HCT116 (cell line): Measurements from ENCODE around the gene LRFN2. TPM values are rescaled to one million over a fixed set of nuclear protein-coding genes. Genes with fewer than 3 reads are reported as not detected.

ENCODE experiments used
- ATAC-seq: fragments of 200-7000 bp; cut with Tn5 transposase; 2 replicates; pipeline ENCODE4 v1.9.1; 2020; ENCODE audit warnings: mild to moderate bottlenecking, moderate library complexity
- BruUV-seq: library from RNA; stranded (reverse); fragments of 400-500 nt; replicated peaks from 2 replicates; lab custom pipeline; 2021; lab: Mats Ljungman, UMichigan
- CTCF ChIA-PET: fragments of 300-600 bp; sonication (Branson Sonifier 250); formaldehyde crosslinking; loops from one replicate; lab custom pipeline; 2021; ENCODE audit warnings: antibody characterized with exemption; lab: Charles Lee
- POLR2A ChIA-PET: fragments of 300-600, 350-600 bp; sonication (Branson Sonifier 250); formaldehyde crosslinking; loops from one replicate; lab custom pipeline; 2021; ENCODE audit warnings: antibody characterized with exemption; lab: Charles Lee
- RAD21 ChIA-PET, 2 experiments: fragments of 300-600 bp; sonication (Branson Sonifier 250); formaldehyde crosslinking; loops; one replicate each; lab custom pipeline; 2023; ENCODE audit warnings: low total read pairs in 2 of 2; ENCODE audit not compliant: uncharacterized antibody in 2 of 2, unreplicated experiment in 2 of 2, low non-redundant PET in 1 of 2; lab: Charles Lee
- DNase-seq: peaks from one replicate; pipeline ENCODE4 v3.0.0-alpha.2; 2010; ENCODE audit warnings: low read depth, low spot score
- H2AFZ ChIP-seq: fragments of 200-600 bp; shearing (Covaris generic), sonication (generic); 2 replicates; pipeline ENCODE4 v1.6.1; 2017; ENCODE audit warnings: low read depth, mixed run types, mixed read lengths, antibody characterized with exemption, low read length; ENCODE audit not compliant: poor library complexity, severe bottlenecking
- H3K27ac ChIP-seq: 2 replicates; pipeline ENCODE4 v1.5.1; 2012; ENCODE audit warnings: low read depth, low read length
- H3K27me3 ChIP-seq: fragments of 200-600 bp; sonication (generic); 2 replicates; pipeline ENCODE4 v1.6.1; 2016; ENCODE audit warnings: mixed run types, low read length, mixed read lengths; ENCODE audit not compliant: insufficient read depth
- H3K36me3 ChIP-seq, 2 experiments: fragments of 200-500 bp in 1 of 2; fragments of 200-600 bp in 1 of 2; sonication (Bioruptor generic) in 1 of 2; sonication (generic) in 1 of 2; 2 replicates each; pipeline versions ENCODE4 v1.5.1 to v1.6.1; 2014 to 2016; ENCODE audit warnings: low read length in 2 of 2, inconsistent platforms in 1 of 2, mixed read lengths in 1 of 2, mixed run types in 1 of 2; ENCODE audit not compliant: insufficient read depth in 2 of 2, control insufficient read depth in 1 of 2
- H3K4me1 ChIP-seq, 2 experiments: fragments of 200-600 bp in 1 of 2; sonication (generic) in 1 of 2; 2 replicates each; pipeline versions ENCODE4 v1.5.1 to v1.6.1; 2012 to 2017; ENCODE audit warnings: low read length in 2 of 2, inconsistent platforms in 1 of 2, mild to moderate bottlenecking in 1 of 2, mixed read lengths in 1 of 2, mixed run types in 1 of 2, moderate library complexity in 1 of 2; ENCODE audit not compliant: insufficient read depth in 2 of 2, control insufficient read depth in 1 of 2
- H3K4me2 ChIP-seq: fragments of 200-600 bp; sonication (generic); 2 replicates; pipeline ENCODE4 v1.6.1; 2017; ENCODE audit warnings: mixed run types, low read length, mixed read lengths
- H3K4me3 ChIP-seq, 2 experiments: fragments of 200-600 bp in 1 of 2; sonication (generic) in 1 of 2; replicated peaks in 1 of 2; 2 replicates each; pipeline ENCODE4 v1.5.1; 2011 to 2016; ENCODE audit warnings: low read length in 2 of 2, control low read depth in 1 of 2, low read depth in 1 of 2, mild to moderate bottlenecking in 1 of 2, mixed read lengths in 1 of 2, mixed run types in 1 of 2
- H3K79me2 ChIP-seq: fragments of 200-600 bp; sonication (generic); 2 replicates; pipeline ENCODE4 v1.6.1; 2017; ENCODE audit warnings: mild to moderate bottlenecking, mixed run types, low read length, moderate library complexity, mixed read lengths; ENCODE audit not compliant: insufficient read depth
- H3K9ac ChIP-seq: fragments of 200-600 bp; sonication (generic); 2 replicates; pipeline ENCODE4 v1.6.1; 2016; ENCODE audit warnings: low read length, mixed read lengths
- H3K9me2 ChIP-seq: fragments of 200-600 bp; sonication (generic), shearing (Covaris generic); 2 replicates; pipeline ENCODE4 v1.6.1; 2017; ENCODE audit warnings: mixed run types, mild to moderate bottlenecking, moderate library complexity; ENCODE audit not compliant: insufficient read depth
- H3K9me3 ChIP-seq, 2 experiments: fragments of 200-500 bp in 1 of 2; fragments of 200-600 bp in 1 of 2; sonication (Bioruptor generic) in 1 of 2; sonication (generic) in 1 of 2; 2 replicates each; pipeline ENCODE4 v1.6.1; 2014 to 2017; ENCODE audit warnings: low read length in 2 of 2, mixed read lengths in 2 of 2, inconsistent platforms in 1 of 2, low read depth in 1 of 2, mild to moderate bottlenecking in 1 of 2, mixed run types in 1 of 2, moderate library complexity in 1 of 2; ENCODE audit not compliant: control insufficient read depth in 1 of 2, insufficient read depth in 1 of 2
- H4K20me1 ChIP-seq: fragments of 200-600 bp; sonication (generic), shearing (Covaris generic); 2 replicates; pipeline ENCODE4 v1.6.1; 2017; ENCODE audit warnings: mixed run types, mild to moderate bottlenecking, moderate library complexity; ENCODE audit not compliant: insufficient read depth
- ATF3 ChIP-seq: IDR thresholded peaks from 2 replicates; pipeline ENCODE4 v1.6.1; 2012
- POLR2AphosphoS5 ChIP-seq: IDR thresholded peaks from 2 replicates; pipeline ENCODE4 v1.6.1; 2011; ENCODE audit warnings: mild to moderate bottlenecking, low read depth, low read length, moderate library complexity
- RAD21 ChIP-seq: IDR thresholded peaks from 2 replicates; pipeline ENCODE4 v1.6.1; 2012; ENCODE audit warnings: low read depth, mild to moderate bottlenecking
- SIN3A ChIP-seq: IDR thresholded peaks from 2 replicates; pipeline ENCODE4 v1.6.1; 2012; ENCODE audit warnings: low read depth
- SP1 ChIP-seq: IDR thresholded peaks from 2 replicates; pipeline ENCODE4 v1.6.1; 2012; ENCODE audit warnings: low read depth
- ZNF274 ChIP-seq: fragments of 200-500 bp; sonication (Bioruptor generic); IDR thresholded peaks from 2 replicates; pipeline ENCODE4 v1.6.1; 2014; ENCODE audit warnings: mild to moderate bottlenecking, low read depth, low read length, inconsistent platforms
- intact Hi-C: fragments of 100-400 bp; cut with micrococcal nuclease; formaldehyde crosslinking; loops from 2 replicates; pipeline ENCODE4 v1.10.0; 2022
- total RNA-seq: library from RNA; stranded (reverse); gene quantifications from one replicate; pipeline ENCODE4 v1.2.1, GENCODE V29; 2021; ENCODE audit not compliant: unreplicated experiment
- TF ChIP-seq, protein P1 (sequence below): IDR thresholded peaks from 2 replicates; pipeline ENCODE4 v1.6.1; 2012
- TF ChIP-seq, protein P2 (sequence below): IDR thresholded peaks from 2 replicates; pipeline ENCODE4 v1.6.1; 2012; ENCODE audit warnings: low read depth
- TF ChIP-seq, protein P3 (sequence below): IDR thresholded peaks from 2 replicates; pipeline ENCODE4 v1.6.1; 2011; ENCODE audit warnings: mild to moderate bottlenecking, low read length, moderate library complexity; ENCODE audit not compliant: insufficient replicate concordance; ENCODE audit errors: extremely low read depth

LRFN2 gene
- total RNA-seq, 1 experiment from 2014 or later: not detected

- no TSS peak for BruUV-seq
- H3K4me1 ChIP-seq: peaks cover 0 to 23% of the 10 kb centered on the region in 2 experiments; a peak in 2 of 4 replicates
- intact Hi-C loops: no loop called here
- POLR2A ChIA-PET: interaction anchor here (0.7 kb wide), 1 partner anchor 10 kb away, joined by 3 read pairs; no protein-coding TSS in a partner anchor
- no peak for DNase-seq
- no peaks in the 10 kb centered on the region for H3K27me3 ChIP-seq
- no peak for ATAC-seq
- TF ChIP-seq ZNF274 (no peak), RAD21 (no peak), ATF3 (no peak), SIN3A (no peak), SP1 (no peak), POLR2AphosphoS5 (no peak)
- TF ChIP-seq, protein P1, sequence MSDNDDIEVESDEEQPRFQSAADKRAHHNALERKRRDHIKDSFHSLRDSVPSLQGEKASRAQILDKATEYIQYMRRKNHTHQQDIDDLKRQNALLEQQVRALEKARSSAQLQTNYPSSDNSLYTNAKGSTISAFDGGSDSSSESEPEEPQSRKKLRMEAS: no peak
- TF ChIP-seq, protein P2, sequence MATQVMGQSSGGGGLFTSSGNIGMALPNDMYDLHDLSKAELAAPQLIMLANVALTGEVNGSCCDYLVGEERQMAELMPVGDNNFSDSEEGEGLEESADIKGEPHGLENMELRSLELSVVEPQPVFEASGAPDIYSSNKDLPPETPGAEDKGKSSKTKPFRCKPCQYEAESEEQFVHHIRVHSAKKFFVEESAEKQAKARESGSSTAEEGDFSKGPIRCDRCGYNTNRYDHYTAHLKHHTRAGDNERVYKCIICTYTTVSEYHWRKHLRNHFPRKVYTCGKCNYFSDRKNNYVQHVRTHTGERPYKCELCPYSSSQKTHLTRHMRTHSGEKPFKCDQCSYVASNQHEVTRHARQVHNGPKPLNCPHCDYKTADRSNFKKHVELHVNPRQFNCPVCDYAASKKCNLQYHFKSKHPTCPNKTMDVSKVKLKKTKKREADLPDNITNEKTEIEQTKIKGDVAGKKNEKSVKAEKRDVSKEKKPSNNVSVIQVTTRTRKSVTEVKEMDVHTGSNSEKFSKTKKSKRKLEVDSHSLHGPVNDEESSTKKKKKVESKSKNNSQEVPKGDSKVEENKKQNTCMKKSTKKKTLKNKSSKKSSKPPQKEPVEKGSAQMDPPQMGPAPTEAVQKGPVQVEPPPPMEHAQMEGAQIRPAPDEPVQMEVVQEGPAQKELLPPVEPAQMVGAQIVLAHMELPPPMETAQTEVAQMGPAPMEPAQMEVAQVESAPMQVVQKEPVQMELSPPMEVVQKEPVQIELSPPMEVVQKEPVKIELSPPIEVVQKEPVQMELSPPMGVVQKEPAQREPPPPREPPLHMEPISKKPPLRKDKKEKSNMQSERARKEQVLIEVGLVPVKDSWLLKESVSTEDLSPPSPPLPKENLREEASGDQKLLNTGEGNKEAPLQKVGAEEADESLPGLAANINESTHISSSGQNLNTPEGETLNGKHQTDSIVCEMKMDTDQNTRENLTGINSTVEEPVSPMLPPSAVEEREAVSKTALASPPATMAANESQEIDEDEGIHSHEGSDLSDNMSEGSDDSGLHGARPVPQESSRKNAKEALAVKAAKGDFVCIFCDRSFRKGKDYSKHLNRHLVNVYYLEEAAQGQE: no peak
- TF ChIP-seq, protein P3, sequence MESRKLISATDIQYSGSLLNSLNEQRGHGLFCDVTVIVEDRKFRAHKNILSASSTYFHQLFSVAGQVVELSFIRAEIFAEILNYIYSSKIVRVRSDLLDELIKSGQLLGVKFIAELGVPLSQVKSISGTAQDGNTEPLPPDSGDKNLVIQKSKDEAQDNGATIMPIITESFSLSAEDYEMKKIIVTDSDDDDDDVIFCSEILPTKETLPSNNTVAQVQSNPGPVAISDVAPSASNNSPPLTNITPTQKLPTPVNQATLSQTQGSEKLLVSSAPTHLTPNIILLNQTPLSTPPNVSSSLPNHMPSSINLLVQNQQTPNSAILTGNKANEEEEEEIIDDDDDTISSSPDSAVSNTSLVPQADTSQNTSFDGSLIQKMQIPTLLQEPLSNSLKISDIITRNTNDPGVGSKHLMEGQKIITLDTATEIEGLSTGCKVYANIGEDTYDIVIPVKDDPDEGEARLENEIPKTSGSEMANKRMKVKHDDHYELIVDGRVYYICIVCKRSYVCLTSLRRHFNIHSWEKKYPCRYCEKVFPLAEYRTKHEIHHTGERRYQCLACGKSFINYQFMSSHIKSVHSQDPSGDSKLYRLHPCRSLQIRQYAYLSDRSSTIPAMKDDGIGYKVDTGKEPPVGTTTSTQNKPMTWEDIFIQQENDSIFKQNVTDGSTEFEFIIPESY: no peak
- TF ChIP-seq, all 23 proteins: peak for 0
- no peaks in the 10 kb centered on the region for H3K9me3 ChIP-seq
- no peak overlapping the region for H3K9ac ChIP-seq
- H4K20me1 ChIP-seq: no peaks in the 10 kb centered on the region
- ChIA-PET RAD21 (no interaction called here), CTCF (no interaction called here)
- H3K4me2 ChIP-seq: peak overlapping the region; percentile 7; the same call in 1 of the 2 replicates
- H3K36me3 ChIP-seq: no peaks in the 10 kb centered on the region
- no peaks in the 10 kb centered on the region for H3K79me2 ChIP-seq
- no peak overlapping the region for H3K27ac ChIP-seq
- no peak overlapping the region for H2AFZ ChIP-seq
- H3K9me2 ChIP-seq: no peaks in the 10 kb centered on the region
- no peak overlapping the region for H3K4me3 ChIP-seq
These were observed 233.8 kb downstream of the LRFN2 start for GRCh38 chr6:40353197-40353966.
